Measurements from ENCODE around the gene METTL4.

DNA sequence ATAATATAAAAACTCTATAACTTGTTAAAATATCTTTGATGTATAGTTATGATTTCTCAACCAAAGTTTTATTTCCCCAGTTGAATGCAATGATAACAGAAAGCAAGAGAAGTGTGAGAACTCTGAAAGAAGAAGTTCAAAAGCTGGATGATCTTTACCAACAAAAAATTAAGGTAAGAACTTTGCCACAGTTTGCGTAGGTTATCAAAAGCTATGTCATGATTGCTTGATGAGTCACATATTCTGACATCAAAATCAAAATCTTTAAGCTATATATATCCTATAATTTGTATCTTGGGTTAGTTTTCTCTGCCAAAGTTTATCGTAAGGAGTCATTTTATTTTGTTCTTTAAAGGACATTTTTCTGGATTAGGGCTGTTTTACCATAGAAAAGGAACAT, 35.0 kb upstream of the METTL4 start:
- TF ChIP-seq EZH2 (optimal IDR thresholded peaks at IDR 0.05; ENCODE audit: low read depth, low read length) (no peak), EZH2phosphoT487 (IDR thresholded peaks at IDR 0.05; ENCODE audit: low read length) (no peak)
- TF ChIP-seq, protein P1, sequence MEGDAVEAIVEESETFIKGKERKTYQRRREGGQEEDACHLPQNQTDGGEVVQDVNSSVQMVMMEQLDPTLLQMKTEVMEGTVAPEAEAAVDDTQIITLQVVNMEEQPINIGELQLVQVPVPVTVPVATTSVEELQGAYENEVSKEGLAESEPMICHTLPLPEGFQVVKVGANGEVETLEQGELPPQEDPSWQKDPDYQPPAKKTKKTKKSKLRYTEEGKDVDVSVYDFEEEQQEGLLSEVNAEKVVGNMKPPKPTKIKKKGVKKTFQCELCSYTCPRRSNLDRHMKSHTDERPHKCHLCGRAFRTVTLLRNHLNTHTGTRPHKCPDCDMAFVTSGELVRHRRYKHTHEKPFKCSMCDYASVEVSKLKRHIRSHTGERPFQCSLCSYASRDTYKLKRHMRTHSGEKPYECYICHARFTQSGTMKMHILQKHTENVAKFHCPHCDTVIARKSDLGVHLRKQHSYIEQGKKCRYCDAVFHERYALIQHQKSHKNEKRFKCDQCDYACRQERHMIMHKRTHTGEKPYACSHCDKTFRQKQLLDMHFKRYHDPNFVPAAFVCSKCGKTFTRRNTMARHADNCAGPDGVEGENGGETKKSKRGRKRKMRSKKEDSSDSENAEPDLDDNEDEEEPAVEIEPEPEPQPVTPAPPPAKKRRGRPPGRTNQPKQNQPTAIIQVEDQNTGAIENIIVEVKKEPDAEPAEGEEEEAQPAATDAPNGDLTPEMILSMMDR (IDR thresholded peaks at IDR 0.05; ENCODE audit: low read length), result no peak
